K562 (cell line): ENCODE data around the gene UROS.

Experiments
- CBX5 ChIP-seq: IDR thresholded peaks from 2 replicates; pipeline ENCODE4 v1.6.1; 2014; ENCODE audit warnings: low read depth, borderline replicate concordance
- CREM ChIP-seq: IDR thresholded peaks from 2 replicates; pipeline ENCODE4 v1.6.1; 2014; ENCODE audit warnings: antibody characterized with exemption, low read depth
- EHMT2 ChIP-seq: fragments of 450-650 bp; IDR thresholded peaks from 2 replicates; pipeline ENCODE4 v1.6.1; 2018; ENCODE audit warnings: antibody characterized with exemption
- FOXJ3 ChIP-seq: sonication (generic); formaldehyde crosslinking; IDR thresholded peaks from 2 replicates; pipeline ENCODE4 v1.4.0; 2020; ENCODE audit warnings: mild to moderate bottlenecking, missing genetic modification reagents
- HDAC2 ChIP-seq: fragments of 450-650 bp; IDR thresholded peaks from 2 replicates; pipeline ENCODE4 v1.6.1; 2016; ENCODE audit warnings: mild to moderate bottlenecking
- JUNB ChIP-seq: fragments of 450-650 bp; formaldehyde crosslinking; conservative IDR thresholded peaks from 2 replicates; pipeline ENCODE4 v1.4.0; 2020; ENCODE audit warnings: mild to moderate bottlenecking
- NR3C1 ChIP-seq: sonication (generic); formaldehyde crosslinking; IDR thresholded peaks from 2 replicates; pipeline ENCODE4 v1.8.1; 2022; ENCODE audit warnings: missing genetic modification reagents
- POLR2AphosphoS5 ChIP-seq: IDR thresholded peaks from 2 replicates; pipeline ENCODE4 v1.6.1; 2011; ENCODE audit warnings: mild to moderate bottlenecking, low read depth, low read length, moderate library complexity; ENCODE audit not compliant: control insufficient read depth, insufficient read depth
- SMARCA5 ChIP-seq: fragments of 450-650 bp; IDR thresholded peaks from 2 replicates; pipeline ENCODE4 v1.6.1; 2016
- TCF7L2 ChIP-seq: fragments of 150-350 bp; IDR thresholded peaks from 2 replicates; pipeline ENCODE4 v1.6.1; 2016; ENCODE audit warnings: low read depth, mild to moderate bottlenecking, low read length, moderate library complexity
- TEAD1 ChIP-seq, 2 experiments: fragments of 450-650 bp in 1 of 2; sonication (generic) in 1 of 2; formaldehyde crosslinking; IDR thresholded peaks; 2 replicates each; pipeline versions ENCODE4 v1.4.0 to v1.8.0; 2020 to 2022; ENCODE audit warnings: mild to moderate bottlenecking in 2 of 2, missing genetic modification reagents in 1 of 2
- ZNF12 ChIP-seq: sonication (generic); formaldehyde crosslinking; IDR thresholded peaks from 2 replicates; pipeline ENCODE4 v1.4.0; 2020; ENCODE audit warnings: mild to moderate bottlenecking, missing genetic modification reagents
- ZZZ3 ChIP-seq: fragments of 450-650 bp; IDR thresholded peaks from 2 replicates; pipeline ENCODE4 v1.6.1; 2016; ENCODE audit warnings: antibody characterized with exemption, mild to moderate bottlenecking, moderate library complexity
- TF ChIP-seq, protein P1 (sequence below), 3 experiments: IDR thresholded peaks in 2 of 3; conservative IDR thresholded peaks in 1 of 3; 2 replicates each; pipeline ENCODE4 v1.5.1; 2011 to 2012; ENCODE audit warnings: low read length in 3 of 3, mild to moderate bottlenecking in 3 of 3, control low read depth in 2 of 3, improper control_type of control experiment in 1 of 3, inconsistent platforms in 1 of 3, low read depth in 1 of 3, mixed read lengths in 1 of 3, moderate library complexity in 1 of 3; ENCODE audit not compliant: insufficient read depth in 2 of 3

GRCh38 chr10:125788156-125789034 lies 34.7 kb downstream of the UROS start:
- TF ChIP-seq, protein P1, sequence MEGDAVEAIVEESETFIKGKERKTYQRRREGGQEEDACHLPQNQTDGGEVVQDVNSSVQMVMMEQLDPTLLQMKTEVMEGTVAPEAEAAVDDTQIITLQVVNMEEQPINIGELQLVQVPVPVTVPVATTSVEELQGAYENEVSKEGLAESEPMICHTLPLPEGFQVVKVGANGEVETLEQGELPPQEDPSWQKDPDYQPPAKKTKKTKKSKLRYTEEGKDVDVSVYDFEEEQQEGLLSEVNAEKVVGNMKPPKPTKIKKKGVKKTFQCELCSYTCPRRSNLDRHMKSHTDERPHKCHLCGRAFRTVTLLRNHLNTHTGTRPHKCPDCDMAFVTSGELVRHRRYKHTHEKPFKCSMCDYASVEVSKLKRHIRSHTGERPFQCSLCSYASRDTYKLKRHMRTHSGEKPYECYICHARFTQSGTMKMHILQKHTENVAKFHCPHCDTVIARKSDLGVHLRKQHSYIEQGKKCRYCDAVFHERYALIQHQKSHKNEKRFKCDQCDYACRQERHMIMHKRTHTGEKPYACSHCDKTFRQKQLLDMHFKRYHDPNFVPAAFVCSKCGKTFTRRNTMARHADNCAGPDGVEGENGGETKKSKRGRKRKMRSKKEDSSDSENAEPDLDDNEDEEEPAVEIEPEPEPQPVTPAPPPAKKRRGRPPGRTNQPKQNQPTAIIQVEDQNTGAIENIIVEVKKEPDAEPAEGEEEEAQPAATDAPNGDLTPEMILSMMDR (IDR thresholded peaks at IDR 0.05 in 2 of 3, conservative IDR thresholded peaks at IDR 0.05 in 1 of 3; ENCODE audit: insufficient read depth in 2 of 3, low read depth in 1 of 3, low read length in 3 of 3): no peak
- no peak for TF ChIP-seq ZZZ3
- TF ChIP-seq HDAC2: no peak
- no peak for TF ChIP-seq JUNB (CRISPR knock-in tag)
- no peak for TF ChIP-seq POLR2AphosphoS5
- TF ChIP-seq FOXJ3 (CRISPR knock-in tag): no peak
- no peak for TF ChIP-seq CBX5
- no peak for TF ChIP-seq SMARCA5
- TF ChIP-seq NR3C1 (CRISPR knock-in tag): no peak
- no peak for TF ChIP-seq ZNF12 (CRISPR knock-in tag)
- no peak for TF ChIP-seq TCF7L2
- TF ChIP-seq CREM: no peak
- TF ChIP-seq TEAD1 (CRISPR knock-in tag; IDR thresholded peaks at IDR 0.05): no peak
- TF ChIP-seq EHMT2: no peak
